Left kidney (tissue), 2 donors: ENCODE results near the gene RTN4. TPM values are rescaled to one million over a fixed set of nuclear protein-coding genes. Genes with fewer than 3 reads are reported as not detected.

Experiments used
- DNase-seq: peaks from one replicate; pipeline ENCODE4 v3.0.0-alpha.2; 2013
- polyA plus RNA-seq: library from polyadenylated mRNA; unstranded; fragments of 120-200 nt; gene quantifications from one replicate; pipeline ENCODE4 v1.2.1, GENCODE V29; 2013; ENCODE audit not compliant: insufficient read length

Gene RTN4
- polyA plus RNA-seq, 1 donor: 374 TPM

DNA sequence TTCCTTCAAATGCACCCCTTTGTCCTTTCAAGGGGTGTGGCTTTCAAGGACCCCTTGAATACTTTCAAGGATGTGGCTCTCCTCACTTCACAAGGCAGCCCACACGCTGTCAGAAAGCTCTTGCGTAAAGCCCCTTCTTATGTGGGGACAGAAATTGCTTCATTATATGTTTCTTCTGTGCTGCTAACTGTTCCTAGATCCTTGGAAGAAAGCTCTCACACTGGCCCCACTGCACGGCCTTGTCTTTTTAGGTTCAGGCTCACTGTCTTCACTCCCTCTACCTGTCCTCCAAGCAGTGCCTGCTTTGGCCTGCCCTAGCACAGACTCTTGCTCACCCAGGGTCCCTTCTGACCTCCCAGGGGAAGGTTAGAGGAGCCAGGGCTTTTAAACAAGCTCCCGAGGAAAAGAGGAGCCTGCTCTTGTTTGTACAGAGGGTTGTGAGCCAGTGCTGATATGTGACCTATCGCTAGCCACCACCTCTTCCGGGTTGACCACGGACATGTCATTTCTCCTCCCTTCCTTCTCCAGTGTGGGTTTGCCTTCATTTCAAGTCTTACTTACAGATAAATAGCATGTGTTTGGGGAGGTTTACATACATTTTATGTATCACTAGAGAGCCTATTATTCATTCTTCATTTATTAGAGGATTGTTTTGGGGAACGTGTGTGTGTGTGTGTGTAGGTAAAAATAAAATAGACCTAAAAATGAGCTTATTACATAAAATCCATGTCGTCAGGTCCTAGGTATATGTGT lies 94.7 kb downstream of the RTN4 start:
- no peak for DNase-seq

DNA sequence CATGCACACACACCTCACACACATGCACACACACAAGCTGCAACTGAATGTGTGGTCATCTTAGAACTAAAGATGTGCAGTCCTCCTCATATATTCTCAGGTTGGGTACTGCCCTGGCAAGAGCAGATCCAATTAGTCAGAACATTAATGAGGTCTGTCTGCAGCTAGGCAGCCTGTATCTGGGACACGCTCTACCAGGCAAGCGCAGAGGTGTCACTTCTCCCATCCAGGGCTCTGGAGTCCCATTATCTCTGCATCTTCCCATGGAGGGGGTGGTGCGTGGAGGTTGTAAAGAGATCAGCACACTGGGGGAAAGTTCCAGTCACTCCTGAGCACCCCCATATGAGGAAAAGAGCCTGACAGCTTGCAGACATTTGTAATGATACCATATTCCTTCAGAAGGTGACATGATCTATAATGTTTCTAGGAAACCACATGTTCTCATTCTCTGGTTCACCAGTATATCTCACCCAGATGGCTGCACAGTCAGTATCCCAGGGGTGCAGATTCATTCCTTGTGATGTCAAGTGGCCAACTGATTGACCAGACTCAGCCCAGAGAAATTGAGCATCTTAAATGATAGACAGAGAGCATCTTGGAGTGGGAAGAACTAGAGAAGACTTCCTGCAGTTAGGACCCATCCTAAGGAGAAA lies 95.4 kb downstream of the RTN4 start:
- DNase-seq: no peak

DNA sequence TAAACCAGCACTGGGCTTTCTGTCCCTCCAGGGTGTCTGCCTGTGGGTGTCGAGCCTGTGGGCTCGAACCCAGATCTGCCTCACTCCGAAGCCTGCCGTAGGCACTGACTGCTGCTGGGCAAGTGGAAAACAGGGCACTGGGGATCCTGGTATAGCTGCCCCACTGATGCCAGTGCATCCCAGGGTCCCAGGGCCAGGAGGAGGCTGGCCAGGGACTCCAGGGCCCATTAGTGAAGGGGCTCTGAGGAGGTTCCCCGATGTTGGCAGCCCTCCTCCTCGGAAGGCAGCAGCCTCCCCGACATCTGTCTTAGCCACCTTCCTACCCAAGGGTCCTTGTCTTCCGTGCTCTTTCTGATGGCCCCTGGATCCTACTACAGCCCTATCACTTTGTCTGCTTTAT lies 96.1 kb downstream of the RTN4 start:
- no peak for DNase-seq

DNA sequence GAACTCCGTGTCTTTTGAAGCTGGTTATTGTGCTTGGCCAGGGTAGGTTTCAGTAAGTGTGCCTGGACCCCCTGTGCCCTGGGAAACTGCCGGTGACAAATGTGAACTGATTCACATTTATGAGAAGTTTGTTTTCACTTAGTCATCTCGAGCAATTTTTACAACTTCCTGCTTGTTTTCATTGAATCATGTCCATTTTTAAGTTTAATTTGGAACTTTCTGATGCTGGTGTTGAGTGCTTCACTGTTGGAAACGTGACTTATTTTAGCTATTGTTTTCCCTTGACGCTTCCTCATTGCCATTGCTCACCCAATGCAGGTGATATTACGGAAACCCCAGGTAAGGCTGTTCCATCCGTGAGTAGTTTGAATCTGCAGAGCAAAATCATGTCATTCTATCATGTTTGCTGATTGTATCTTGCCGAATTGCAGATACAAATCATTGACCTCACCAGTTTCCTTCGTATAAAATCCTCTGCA lies 97.2 kb downstream of the RTN4 start:
- DNase-seq: no peak

DNA sequence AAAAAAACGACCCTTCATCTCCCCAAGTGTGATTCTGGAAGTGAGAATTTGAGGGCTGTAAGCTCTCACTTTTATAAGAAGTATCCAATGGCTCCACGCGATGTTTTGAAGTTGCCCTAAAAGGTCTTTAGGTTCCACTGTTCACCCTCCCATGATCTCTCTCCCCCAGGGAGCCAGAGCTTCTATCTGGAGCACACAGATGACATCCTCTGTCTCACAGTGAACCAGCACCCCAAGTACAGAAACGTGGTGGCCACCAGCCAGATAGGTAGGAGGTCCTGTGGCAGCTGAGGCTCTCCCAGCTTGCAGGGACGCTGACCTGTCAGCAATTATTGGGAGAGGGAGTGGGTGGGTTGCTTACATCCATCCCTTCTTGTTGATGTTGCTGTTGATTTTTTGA lies 97.8 kb downstream of the RTN4 start:
- no peak for DNase-seq

DNA sequence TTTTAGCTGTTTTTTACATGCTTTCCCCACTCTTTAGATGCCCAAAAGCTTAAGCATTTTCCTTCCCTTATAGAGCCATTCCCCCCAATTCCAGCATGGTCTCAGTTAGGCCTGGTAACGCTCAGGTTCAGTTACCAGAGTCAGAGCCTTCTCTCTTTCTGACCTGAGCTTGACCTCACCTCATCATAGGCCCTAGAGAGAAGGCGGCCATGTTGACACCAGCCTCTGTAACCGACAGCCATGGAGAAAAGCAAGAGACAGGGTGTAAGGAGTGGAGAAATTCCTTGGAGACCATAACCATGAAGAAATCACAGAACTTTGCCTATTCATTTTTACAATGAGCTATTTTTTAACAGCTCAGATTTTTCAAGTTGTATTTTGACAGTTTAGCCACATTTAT lies 99.4 kb downstream of the RTN4 start:
- DNase-seq: no peak

DNA sequence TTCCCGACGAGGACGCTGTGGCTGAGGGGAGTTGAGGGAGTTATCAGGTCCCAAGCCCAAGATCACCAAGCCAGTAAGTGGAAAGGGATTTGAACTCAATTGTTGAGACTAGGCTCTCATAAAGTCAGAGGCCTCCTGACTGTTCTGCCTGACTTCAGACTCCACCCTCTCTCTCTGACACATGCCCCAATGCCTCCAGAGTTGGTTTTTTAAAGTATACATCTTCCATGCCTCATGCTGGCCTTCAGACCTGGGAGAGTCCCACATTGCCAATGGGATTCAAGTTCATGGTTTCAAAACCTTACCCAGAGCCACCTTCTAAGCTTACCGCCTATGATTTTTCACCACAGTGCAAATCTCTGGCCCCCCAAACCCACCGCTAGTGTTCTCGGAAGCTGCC lies 100.8 kb downstream of the RTN4 start:
- no peak for DNase-seq

DNA sequence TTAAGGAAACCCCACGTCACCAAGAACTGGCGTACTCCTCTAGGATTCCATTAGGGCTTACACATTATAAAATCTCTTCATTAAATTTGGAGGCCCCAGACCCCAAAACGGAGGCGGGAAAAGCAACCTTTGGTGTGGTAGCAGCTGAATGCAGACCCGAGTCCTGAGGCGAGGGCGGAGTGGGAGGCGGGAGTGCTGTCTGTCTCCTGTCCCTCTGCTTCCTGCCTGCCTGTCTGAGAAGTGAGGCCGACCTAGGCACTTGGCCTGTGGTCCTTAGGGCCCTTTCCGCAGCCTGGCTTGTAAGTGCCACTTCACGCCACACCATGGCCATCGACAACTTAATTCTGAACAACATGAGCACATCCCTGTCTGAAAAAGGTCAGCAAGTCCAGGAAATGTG lies 102.1 kb downstream of the RTN4 start:
- no peak for DNase-seq

DNA sequence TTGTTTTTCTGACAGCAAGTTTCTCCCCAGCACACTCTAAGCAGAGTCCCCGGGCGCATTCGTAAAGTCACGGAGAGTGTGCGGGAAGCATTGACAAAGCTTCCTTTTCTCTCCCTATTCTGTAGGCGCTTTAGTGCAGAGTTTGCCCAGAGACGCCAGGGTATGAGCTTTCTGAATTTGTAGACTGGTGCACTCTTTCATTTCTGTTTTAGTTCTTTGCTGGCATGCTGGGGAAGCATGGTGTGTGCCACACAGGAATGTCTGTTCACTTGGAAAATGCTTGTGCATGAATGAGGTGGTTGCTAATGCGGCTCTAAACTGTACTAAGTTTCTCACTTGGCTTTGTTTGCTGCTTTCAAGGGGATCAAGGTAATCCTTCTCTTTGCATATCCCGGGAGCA lies 102.6 kb downstream of the RTN4 start:
- no peak for DNase-seq

DNA sequence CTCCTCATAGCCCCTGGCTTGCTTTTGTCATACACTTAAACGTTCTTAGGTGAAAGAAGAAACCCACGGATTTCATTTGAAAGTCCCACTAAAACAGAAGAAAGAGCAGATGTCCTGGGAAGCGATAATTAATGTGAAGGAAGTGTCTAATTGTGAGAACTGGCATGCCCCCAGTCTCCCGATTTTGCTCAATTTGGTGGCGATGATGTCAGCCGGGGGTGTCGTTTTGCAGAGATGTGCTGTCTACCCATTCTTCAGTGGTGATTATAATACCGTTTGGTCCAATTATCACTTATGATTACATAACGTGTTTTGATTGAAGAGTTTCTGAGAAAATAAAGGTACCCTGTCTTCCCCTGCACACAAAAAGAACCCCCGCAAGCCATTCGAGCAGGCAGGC lies 103.1 kb downstream of the RTN4 start:
- no peak for DNase-seq

DNA sequence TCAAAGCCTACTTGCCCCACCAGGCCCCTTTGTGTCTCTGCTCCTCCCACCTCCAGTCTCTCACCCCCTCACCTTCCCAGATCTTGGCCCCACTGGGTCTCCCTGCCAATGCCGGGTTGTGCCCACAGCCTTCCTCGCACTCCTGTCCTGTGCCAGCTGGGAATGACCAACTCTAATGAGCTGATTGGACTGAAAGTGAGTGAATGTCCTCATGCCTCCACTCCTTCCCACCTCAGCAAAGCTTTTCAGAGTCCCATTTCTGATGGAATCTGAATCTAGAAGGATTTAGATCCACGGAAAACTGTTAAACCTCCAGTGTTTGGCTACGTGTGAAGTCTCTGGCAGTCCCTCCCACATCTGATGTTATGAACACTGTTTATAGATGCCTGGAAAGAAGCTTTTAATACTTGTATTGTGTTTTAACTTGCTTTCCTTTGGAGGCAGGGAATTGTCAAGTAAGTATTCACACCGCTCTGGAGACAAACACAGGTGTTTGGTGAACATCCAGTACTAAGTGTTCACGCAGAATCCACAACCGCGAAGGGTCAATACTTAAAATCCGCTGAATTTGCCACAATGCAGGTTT lies 103.9 kb downstream of the RTN4 start:
- DNase-seq: no peak

DNA sequence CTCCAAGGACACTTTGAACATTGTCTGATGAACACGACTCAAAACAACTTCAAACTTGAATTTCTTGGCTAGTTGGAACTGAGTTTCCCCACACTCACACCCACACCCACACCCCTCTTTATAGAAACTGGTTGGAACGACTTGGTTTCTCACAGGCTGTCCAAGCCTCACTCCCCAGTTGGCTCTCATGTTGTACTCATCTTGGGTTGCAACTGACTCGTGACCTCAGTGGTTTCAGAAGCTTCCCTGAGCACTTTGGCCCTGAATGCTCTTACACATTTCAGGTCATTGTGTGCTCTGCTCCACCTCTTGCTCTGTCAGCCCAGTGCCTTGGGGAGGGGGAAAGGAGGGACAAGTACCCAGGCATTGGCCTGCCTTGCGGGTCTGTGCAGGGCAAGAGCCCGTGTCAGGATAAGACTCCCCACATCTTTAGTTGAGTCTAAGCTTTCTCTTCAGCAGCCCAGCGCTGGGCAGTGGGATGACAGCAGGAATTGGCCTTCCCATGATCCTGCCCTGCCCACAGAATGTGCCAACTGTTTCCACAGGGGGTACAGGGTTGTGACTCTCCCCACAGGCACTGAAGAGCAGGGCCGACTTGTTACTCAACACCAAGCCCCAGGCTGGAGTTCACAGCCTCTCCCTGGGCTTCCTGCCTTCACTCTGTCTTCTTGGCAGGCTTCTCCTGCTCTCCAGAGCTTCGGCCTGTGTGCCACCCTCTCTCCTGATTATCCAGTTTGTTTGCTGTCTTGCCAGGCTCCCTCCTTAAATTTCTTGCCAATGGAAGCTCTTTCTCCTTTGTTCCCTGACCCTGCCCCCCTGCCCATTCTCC lies 104.6 kb downstream of the RTN4 start:
- DNase-seq: no peak

DNA sequence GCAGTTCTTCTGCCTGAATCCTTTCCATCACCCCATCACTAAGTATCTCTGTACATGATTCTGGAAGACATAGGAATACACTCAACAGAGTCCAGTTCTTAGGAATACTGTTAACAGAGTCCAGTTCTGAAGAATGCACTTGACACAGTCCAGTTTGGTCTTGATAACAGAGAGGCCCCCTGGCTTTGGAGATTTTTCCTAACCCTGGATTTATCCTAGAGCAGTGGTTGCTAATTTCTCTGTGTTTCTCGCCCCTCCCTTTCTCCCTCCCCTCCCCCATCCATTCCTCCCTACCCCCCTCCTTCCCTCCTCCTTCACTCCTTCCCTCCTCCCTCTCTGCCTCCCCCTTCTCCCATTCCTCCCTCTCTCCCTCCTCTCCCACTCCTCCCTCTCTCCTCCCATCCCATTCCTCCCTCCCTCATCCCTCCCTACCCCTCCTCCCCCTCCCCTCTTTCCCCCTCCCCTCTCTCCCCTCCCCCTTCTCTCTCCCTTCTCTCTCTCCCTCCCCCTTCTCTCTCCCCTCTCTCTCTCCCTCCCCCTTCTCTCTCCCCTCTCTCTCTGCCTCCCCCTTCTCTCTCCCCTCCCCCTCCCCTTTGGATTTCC lies 105.4 kb downstream of the RTN4 start:
- DNase-seq: no peak

DNA sequence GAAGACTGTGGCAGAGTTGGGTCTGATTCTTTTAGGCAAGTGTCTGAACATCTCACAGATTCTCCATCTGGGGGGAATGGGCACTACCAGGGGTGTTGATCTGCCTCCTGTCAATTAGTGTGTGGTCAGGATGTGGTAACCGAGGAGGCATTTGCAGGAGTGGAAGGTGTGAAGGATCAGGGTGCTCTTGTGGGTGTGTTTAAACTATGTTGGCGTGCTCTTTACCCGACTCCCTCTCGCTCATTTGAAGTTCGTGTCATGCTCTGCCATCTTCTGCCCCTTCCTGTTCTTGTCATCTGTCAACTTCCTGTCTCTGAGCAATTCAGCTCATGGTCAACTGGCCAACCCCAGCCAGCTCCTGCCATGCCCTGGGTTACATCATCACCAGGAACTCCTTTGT lies 107.9 kb downstream of the RTN4 start:
- no peak for DNase-seq

DNA sequence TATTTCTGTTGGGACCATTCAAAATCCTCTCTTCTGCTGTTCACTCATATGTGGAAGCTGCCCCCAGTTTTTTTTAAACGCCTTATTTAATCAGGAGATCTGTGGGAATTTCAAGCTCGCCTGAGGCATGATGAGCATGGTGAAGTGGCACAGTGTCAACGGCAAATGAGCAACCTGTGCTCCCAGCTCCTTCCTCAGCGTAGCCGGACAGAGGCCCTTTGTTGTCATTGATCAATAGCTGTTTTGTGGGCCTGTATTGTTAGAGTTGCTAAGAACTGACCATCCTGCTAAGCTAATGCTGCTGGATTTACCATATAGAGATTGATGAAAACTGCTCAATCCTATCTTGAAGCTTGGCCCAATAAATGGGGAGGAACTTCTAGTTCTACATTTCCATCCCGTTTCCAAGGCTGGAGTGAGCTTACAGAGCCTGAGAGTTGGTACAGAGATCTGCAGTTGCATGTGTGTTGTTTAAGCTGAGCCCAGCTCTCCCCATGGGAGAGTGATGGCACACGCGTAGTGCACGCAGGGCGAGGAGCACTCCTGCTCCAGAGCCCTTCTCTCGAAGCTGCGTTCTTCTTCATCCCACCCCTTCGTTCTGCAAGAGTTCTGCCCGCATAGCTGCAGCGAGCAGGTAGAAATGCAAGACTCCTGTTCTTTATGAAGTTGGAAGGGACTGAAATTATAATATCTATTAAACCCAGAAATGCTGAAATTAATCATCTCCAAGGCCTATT lies 108.8 kb downstream of the RTN4 start:
- no peak for DNase-seq

DNA sequence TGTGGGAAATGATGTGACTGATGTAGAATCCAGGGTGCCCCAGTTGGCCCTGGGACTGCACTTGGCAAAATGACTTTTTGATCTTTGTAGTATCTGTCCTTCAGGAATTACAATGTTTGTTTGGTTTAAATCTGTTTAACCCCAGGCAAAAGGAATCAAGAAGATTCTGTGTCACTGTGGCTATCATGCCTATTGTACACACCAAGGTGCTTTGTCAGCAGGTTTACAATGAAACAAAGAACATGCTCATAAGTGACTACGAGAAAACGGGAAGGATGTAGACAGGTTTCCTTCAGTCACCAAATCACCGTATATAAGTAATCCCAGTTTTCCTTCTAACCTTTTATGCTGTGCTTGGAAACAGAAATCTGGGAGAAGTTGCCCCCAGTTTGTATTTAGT lies 109.5 kb downstream of the RTN4 start:
- no peak for DNase-seq

DNA sequence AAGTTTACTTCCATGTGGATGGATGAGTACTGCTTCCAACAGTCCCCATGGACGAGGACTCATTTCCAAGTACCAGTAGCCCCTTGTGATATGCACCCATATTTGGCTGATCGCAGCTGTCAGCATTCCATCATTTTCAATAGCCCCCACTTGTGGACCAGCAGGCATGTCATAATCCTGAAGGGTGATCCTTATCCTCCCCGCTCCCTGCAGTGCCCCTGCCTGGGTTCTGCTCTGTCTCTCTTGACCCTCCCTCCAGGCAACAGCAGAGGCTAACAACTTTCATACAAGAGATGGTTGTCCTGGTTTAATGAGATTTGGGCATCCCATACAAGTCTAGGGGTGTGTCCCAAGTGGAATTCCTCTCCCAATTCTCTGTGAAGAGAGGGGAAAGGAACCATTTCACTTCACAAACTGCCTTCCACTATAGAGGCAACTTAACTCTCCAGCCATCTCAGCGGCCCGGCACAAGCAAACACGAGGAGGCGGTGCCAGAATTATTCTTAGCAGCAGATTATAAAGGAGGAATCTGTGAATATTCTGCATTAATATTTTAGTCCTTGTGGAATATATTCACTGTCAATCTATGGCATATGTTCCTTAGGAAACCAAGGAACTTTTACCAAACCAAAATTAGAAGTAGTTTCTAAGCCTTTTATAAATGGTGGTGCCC lies 110.7 kb downstream of the RTN4 start:
- no peak for DNase-seq

DNA sequence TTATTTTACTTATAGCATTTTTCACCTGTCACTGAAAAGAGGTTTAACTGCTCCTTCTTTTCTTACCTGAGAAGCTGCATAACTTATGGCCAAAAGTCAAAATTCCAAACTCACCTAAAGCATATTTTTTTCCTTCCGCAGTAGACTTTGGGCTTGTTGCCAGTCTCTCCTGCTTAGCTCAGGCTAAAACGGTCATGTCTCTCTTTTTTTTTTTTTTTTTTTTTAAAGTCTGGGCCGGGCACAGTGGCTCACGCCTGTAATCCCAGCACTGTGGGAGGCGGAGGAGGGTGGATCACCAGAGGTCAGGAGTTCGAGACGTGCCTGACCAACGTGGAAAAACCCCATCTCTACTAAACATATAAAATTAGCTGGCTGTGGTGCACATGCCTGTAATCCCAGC lies 113.5 kb downstream of the RTN4 start:
- DNase-seq: no peak

DNA sequence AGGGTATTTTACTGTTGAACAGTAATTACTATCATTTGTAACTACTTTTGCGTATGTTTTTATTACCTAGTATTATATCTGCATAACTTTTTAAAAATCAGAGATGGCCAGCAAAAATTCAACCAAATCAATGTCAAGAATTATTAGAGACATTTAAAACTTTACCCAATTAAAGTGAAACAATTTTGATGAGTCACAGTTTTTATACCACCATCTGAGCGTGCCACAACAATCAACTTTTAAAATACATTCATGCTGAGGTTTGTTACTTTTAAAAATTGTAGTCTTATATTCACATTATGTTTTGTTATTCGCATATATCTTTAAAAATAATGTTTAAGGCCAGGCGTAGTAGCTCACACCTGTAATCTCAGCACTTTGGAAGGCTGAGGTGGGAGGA lies 114.9 kb downstream of the RTN4 start:
- no peak for DNase-seq

DNA sequence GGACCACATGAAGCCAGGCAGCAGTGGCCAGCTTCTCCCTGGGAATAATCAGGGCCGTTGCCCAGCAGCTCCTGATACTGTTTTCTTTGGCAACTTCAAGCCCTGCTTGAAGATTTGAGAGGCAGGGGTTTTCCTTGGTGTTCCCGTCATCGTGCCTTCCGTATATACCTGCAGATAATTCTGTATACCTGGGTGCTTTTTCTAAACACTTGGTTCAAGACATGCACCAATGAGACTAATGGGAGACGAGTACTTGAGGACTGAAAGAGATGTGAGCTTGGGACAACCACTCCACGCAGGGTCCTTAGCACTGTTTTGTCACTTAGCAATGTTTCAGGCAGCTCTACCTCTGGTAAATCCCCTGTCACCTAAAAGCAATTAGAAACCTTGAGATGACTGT lies 118.8 kb downstream of the RTN4 start:
- DNase-seq: no peak

DNA sequence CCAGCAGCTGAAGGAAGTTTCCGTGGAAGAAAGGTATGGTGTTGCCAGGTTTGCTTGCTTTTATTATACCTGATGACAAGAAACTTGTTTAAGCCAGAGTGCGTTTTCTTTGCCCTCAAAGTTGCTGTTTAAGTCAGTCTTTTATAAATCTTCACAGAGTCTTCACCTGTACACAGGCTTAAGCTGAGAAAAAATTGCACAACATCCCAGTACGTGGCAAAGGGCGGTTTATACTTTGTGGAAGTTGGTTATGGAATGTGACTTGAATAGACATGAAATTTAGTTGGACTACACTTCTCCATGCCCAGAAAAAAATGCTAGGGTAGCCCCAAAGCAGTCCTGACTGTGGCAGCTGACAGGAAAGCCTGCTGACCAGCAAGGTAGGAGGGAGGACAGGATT lies 121.5 kb downstream of the RTN4 start:
- no peak for DNase-seq
